Smooth muscle cell (in vitro differentiated cells): Measurements from ENCODE around the gene ACSM3. TPM values are rescaled to one million over a fixed set of nuclear protein-coding genes. Genes with fewer than 3 reads are reported as not detected.
"Not testable (repeated sequence)": the region's sequence is repeated elsewhere in the genome, so short reads cannot be mapped to it uniquely, and the experiment has no call there.

ENCODE experiments used
- DNase-seq: peaks from one replicate; lab custom pipeline; 2025; ENCODE audit not compliant: unreplicated experiment; lab: John Stamatoyannopoulos, UW
- H2AFZ ChIP-seq: fragments of 200-600 bp; sonication (generic); 2 replicates; pipeline ENCODE4 v1.6.0; 2016; ENCODE audit warnings: antibody characterized with exemption, low read depth, mild to moderate bottlenecking
- H3F3A ChIP-seq: fragments of 200-600 bp; sonication (generic); 2 replicates; pipeline ENCODE4 v1.6.0; 2017; ENCODE audit warnings: antibody characterized with exemption, low read depth
- H3K27ac ChIP-seq: fragments of 200-600 bp; sonication (generic); 2 replicates; pipeline ENCODE4 v1.5.1; 2016; ENCODE audit warnings: low read depth, mild to moderate bottlenecking
- H3K27me3 ChIP-seq: fragments of 200-600 bp; sonication (generic); 2 replicates; pipeline ENCODE4 v1.6.1; 2016; ENCODE audit warnings: low read depth, mild to moderate bottlenecking
- H3K36me3 ChIP-seq: fragments of 200-600 bp; sonication (generic); 2 replicates; pipeline ENCODE4 v1.5.1; 2016; ENCODE audit warnings: low read depth
- H3K4me1 ChIP-seq: fragments of 200-600 bp; sonication (generic); 2 replicates; pipeline ENCODE4 v1.5.1; 2016; ENCODE audit warnings: low read depth
- H3K4me2 ChIP-seq: fragments of 200-600 bp; sonication (generic); 2 replicates; pipeline ENCODE4 v1.6.0; 2016; ENCODE audit warnings: mild to moderate bottlenecking
- H3K4me3 ChIP-seq: fragments of 200-600 bp; sonication (generic); 2 replicates; pipeline ENCODE4 v1.5.1; 2016; ENCODE audit warnings: mild to moderate bottlenecking
- H3K79me2 ChIP-seq: fragments of 200-600 bp; sonication (generic); 2 replicates; pipeline ENCODE4 v1.6.0; 2016; ENCODE audit warnings: low read depth, mild to moderate bottlenecking
- H3K9ac ChIP-seq: fragments of 200-600 bp; sonication (generic); 2 replicates; pipeline ENCODE4 v1.6.0; 2016; ENCODE audit warnings: low read depth
- H3K9me3 ChIP-seq: fragments of 200-600 bp; sonication (generic); replicated peaks from 2 replicates; pipeline ENCODE4 v1.5.1; 2016; ENCODE audit warnings: low read depth
- H4K20me1 ChIP-seq: fragments of 200-600 bp; sonication (generic); 2 replicates; pipeline ENCODE4 v1.6.0; 2016; ENCODE audit warnings: low read depth
- WGBS: methylation state at CpG from one replicate; pipeline ENCODE4 v1.1.7; 2016; ENCODE audit warnings: low lambda C conversion rate; 5-methylcytosine and 5-hydroxymethylcytosine counted together
- polyA plus RNA-seq: library from polyadenylated mRNA; unstranded; fragments of >200 nt; fragmentation: Nextera tagmentation; extraction: Ambion mirVana; gene quantifications from 2 replicates; pipeline ENCODE4 v1.2.1, GENCODE V29; 2016
- total RNA-seq: library from RNA; depleted of rRNA; stranded (reverse); fragments of >200 nt; gene quantifications from 2 replicates; pipeline ENCODE4 v1.2.3, GENCODE V29; 2014
- TF ChIP-seq, protein P1 (sequence below): fragments of 200-600 bp; sonication (generic); IDR thresholded peaks from 2 replicates; pipeline ENCODE4 v1.5.1; 2017; ENCODE audit warnings: borderline replicate concordance, mild to moderate bottlenecking, antibody characterized with exemption; ENCODE audit not compliant: insufficient read depth, poor library complexity, severe bottlenecking

Gene ACSM3
- total and polyA plus RNA-seq, 2 experiments from 2014 or later = 1.3 to 2.3 TPM

GRCh38 chr16:20753727-20754126 lies 10.1 kb upstream of the ACSM3 start:
- H3K9ac ChIP-seq = no peak overlapping the region
- DNase-seq = no peak

GRCh38 chr16:20755238-20755637 lies 8.6 kb upstream of the ACSM3 start:
- TF ChIP-seq, protein P1, sequence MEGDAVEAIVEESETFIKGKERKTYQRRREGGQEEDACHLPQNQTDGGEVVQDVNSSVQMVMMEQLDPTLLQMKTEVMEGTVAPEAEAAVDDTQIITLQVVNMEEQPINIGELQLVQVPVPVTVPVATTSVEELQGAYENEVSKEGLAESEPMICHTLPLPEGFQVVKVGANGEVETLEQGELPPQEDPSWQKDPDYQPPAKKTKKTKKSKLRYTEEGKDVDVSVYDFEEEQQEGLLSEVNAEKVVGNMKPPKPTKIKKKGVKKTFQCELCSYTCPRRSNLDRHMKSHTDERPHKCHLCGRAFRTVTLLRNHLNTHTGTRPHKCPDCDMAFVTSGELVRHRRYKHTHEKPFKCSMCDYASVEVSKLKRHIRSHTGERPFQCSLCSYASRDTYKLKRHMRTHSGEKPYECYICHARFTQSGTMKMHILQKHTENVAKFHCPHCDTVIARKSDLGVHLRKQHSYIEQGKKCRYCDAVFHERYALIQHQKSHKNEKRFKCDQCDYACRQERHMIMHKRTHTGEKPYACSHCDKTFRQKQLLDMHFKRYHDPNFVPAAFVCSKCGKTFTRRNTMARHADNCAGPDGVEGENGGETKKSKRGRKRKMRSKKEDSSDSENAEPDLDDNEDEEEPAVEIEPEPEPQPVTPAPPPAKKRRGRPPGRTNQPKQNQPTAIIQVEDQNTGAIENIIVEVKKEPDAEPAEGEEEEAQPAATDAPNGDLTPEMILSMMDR = no peak

More at GRCh38 chr16:20753727-20754126, 10.1 kb upstream of the ACSM3 start:
- Histone ChIP-seq H3K36me3 (no peaks in the 10 kb centered on the region), H4K20me1 (no peaks in the 10 kb centered on the region), H3K79me2 (no peaks in the 10 kb centered on the region), H3K4me3 (no peak overlapping the region), H3F3A (no peaks in the 10 kb centered on the region), H2AFZ (no peak overlapping the region), H3K27ac (no peak overlapping the region), H3K9me3 (no peaks in the 10 kb centered on the region), H3K27me3 (peaks cover 11% of the 10 kb centered on the region), H3K4me1 (no peaks in the 10 kb centered on the region), H3K4me2 (no peak overlapping the region)
- 77% methylated on average over 1 of the region's 1 CpG for WGBS
- TF ChIP-seq, protein P1 = no peak

DNA sequence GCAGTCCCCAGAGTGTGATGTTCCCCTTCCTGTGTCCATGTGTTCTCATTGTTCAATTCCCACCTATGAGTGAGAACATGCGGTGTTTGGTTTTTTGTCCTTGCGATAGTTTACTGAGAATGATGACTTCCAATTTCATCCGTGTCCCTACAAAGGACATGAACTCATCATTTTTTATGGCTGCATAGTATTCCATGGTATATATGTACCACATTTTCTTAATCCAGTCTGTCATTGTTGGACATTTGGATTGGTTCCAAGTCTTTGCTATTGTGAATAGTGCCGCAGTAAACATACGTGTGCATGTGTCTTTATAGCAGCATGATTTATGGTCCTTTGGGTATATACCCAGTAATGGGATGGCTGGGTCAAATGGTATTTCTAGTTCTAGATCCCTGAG lies 8.0 kb upstream of the ACSM3 start:
- not testable (repeated sequence) for DNase-seq, H3K36me3 ChIP-seq, H3K9ac ChIP-seq, H3K27ac ChIP-seq, H4K20me1 ChIP-seq, H3K9me3 ChIP-seq, H3K4me3 ChIP-seq, H2AFZ ChIP-seq, H3K4me2 ChIP-seq, H3K79me2 ChIP-seq, H3K4me1 ChIP-seq, H3F3A ChIP-seq
- peaks cover 11% of the 10 kb centered on the region for H3K27me3 ChIP-seq
- WGBS = 84% methylated on average over 5 of the region's 5 CpGs

More at GRCh38 chr16:20755238-20755637, 8.6 kb upstream of the ACSM3 start:
- H3K4me3 ChIP-seq = no peak overlapping the region
- no peak for DNase-seq
- H3K9ac ChIP-seq = no peak overlapping the region
- H3F3A ChIP-seq = no peaks in the 10 kb centered on the region
- no peaks in the 10 kb centered on the region for H3K9me3 ChIP-seq
- H3K27me3 ChIP-seq = peaks cover 11% of the 10 kb centered on the region
- no peaks in the 10 kb centered on the region for H3K36me3 ChIP-seq
- no peaks in the 10 kb centered on the region for H3K79me2 ChIP-seq
- H2AFZ ChIP-seq = no peak overlapping the region
- no peak overlapping the region for H3K27ac ChIP-seq
- H3K4me2 ChIP-seq = no peak overlapping the region
- 70% methylated on average over 1 of the region's 1 CpG for WGBS
- no peaks in the 10 kb centered on the region for H4K20me1 ChIP-seq
- H3K4me1 ChIP-seq = no peaks in the 10 kb centered on the region

GRCh38 chr16:20760346-20760745 lies 3.5 kb upstream of the ACSM3 start:
- Histone ChIP-seq H3K9ac (no peak overlapping the region), H3K4me2 (no peak overlapping the region), H3K4me3 (no peak overlapping the region), H3K79me2 (no peaks in the 10 kb centered on the region), H4K20me1 (no peaks in the 10 kb centered on the region), H3F3A (no peaks in the 10 kb centered on the region), H3K36me3 (no peaks in the 10 kb centered on the region), H3K27ac (no peak overlapping the region), H3K27me3 (no peaks in the 10 kb centered on the region), H2AFZ (no peak overlapping the region), H3K9me3 (no peaks in the 10 kb centered on the region), H3K4me1 (no peaks in the 10 kb centered on the region)
- WGBS = 85% methylated on average over 2 of the region's 2 CpGs
- TF ChIP-seq, protein P1 = no peak
- no peak for DNase-seq
